Hepatocyte (in vitro differentiated cells): ENCODE measurements around the gene EIF3A. TPM values are rescaled to one million over a fixed set of nuclear protein-coding genes. Genes with fewer than 3 reads are reported as not detected.

Source experiments
- DNase-seq: peaks from one replicate; pipeline ENCODE4 v3.0.0-alpha.2; 2016; ENCODE audit warnings: low spot score
- H2AFZ ChIP-seq: fragments of 200-600 bp; sonication (generic); 2 replicates; pipeline ENCODE4 v1.6.0; 2016; ENCODE audit warnings: antibody characterized with exemption, mild to moderate bottlenecking
- H3K27ac ChIP-seq: fragments of 200-600 bp; sonication (generic); 2 replicates; pipeline ENCODE4 v1.5.1; 2016; ENCODE audit warnings: mild to moderate bottlenecking
- H3K27me3 ChIP-seq: fragments of 200-600 bp; sonication (generic); 2 replicates; pipeline ENCODE4 v1.6.1; 2016
- H3K36me3 ChIP-seq: fragments of 200-600 bp; sonication (generic); replicated peaks from 2 replicates; pipeline ENCODE4 v1.5.1; 2016; ENCODE audit warnings: low read depth; ENCODE audit not compliant: insufficient read depth
- H3K4me1 ChIP-seq: fragments of 200-600 bp; sonication (generic); 2 replicates; pipeline ENCODE4 v1.5.1; 2016; ENCODE audit warnings: mild to moderate bottlenecking, moderate library complexity; ENCODE audit not compliant: insufficient read depth
- H3K4me2 ChIP-seq: fragments of 200-600 bp; sonication (generic); 2 replicates; pipeline ENCODE4 v1.6.0; 2016
- H3K4me3 ChIP-seq: fragments of 200-600 bp; sonication (generic); 2 replicates; pipeline ENCODE4 v1.5.1; 2016; ENCODE audit warnings: mild to moderate bottlenecking
- H3K79me2 ChIP-seq: fragments of 200-600 bp; sonication (generic); 2 replicates; pipeline ENCODE4 v1.6.0; 2017; ENCODE audit warnings: mild to moderate bottlenecking
- H3K9me2 ChIP-seq: fragments of 200-600 bp; sonication (generic); replicated peaks from 2 replicates; pipeline ENCODE4 v1.6.0; 2017; ENCODE audit warnings: mild to moderate bottlenecking; ENCODE audit not compliant: insufficient read depth
- H3K9me3 ChIP-seq: fragments of 200-600 bp; sonication (generic); 2 replicates; pipeline ENCODE4 v1.5.1; 2016; ENCODE audit warnings: low read depth, mild to moderate bottlenecking
- H4K20me1 ChIP-seq: fragments of 200-600 bp; sonication (generic); 2 replicates; pipeline ENCODE4 v1.6.0; 2016; ENCODE audit warnings: mild to moderate bottlenecking; ENCODE audit not compliant: insufficient read depth, poor library complexity, severe bottlenecking
- EZH2 ChIP-seq: fragments of 200-600 bp; sonication (generic); IDR thresholded peaks from 2 replicates; pipeline ENCODE4 v1.6.1; 2016; ENCODE audit warnings: antibody characterized with exemption, mild to moderate bottlenecking, borderline replicate concordance
- EZH2phosphoT487 ChIP-seq: fragments of 200-600 bp; sonication (generic); IDR thresholded peaks from one replicate; pipeline ENCODE4 v1.6.1; 2018; ENCODE audit warnings: antibody characterized with exemption, mild to moderate bottlenecking, low read depth, moderate library complexity; ENCODE audit not compliant: unreplicated experiment, severe bottlenecking
- WGBS: methylation state at CpG from one replicate; pipeline ENCODE4 v1.1.6; 2016; ENCODE audit warnings: low lambda C conversion rate; ENCODE audit errors: missing lambda C conversion rate; 5-methylcytosine and 5-hydroxymethylcytosine counted together
- polyA plus RNA-seq: library from polyadenylated mRNA; unstranded; fragments of >200 nt; fragmentation: Nextera tagmentation; extraction: Ambion mirVana; gene quantifications from 2 replicates; pipeline ENCODE4 v1.2.1, GENCODE V29; 2016
- total RNA-seq: library from RNA; depleted of rRNA; stranded (reverse); fragments of >200 nt; gene quantifications from 2 replicates; pipeline ENCODE4 v1.2.3, GENCODE V29; 2014
- TF ChIP-seq, protein P1 (sequence below): fragments of 200-600 bp; sonication (generic); IDR thresholded peaks from 2 replicates; pipeline ENCODE4 v1.5.1; 2016; ENCODE audit warnings: antibody characterized with exemption, mild to moderate bottlenecking; ENCODE audit not compliant: poor library complexity

The EIF3A gene
- total and polyA plus RNA-seq, 2 experiments from 2014 or later, result 56.6 to 93.7 TPM

DNA sequence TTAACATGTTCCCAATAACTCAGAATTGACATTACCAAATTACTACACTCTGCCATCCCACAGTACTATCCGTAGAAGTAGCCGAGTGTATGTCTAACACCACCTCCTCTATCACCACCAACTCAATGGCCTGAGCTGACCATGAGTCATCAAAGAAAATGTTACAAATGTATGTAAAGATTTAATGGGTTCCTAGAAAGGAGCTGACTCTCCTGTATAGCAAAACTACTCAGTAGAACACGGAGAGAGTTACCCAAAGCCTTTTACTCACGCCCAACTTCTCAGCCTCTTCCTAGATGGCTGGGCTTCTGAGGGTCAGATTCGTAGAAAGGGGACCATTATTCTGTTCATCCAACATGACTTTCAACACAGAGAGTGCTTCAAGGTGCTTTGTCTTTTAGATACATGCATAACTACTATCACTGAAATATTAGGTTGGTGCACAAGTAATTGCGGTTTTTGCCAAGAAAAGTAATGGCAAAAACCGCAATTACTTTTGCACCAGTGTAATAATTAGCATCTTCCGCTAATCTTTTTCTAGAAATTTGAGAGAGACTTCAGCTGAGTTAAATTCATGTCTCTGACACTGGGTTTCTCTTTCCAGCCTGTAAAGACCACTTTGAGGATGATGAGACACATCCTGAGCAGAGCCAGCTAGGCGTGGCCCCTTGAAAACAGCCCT is 75.1 kb downstream of the EIF3A start:
- Histone ChIP-seq H3K79me2 (no peaks in the 10 kb centered on the region), H3K36me3 (no peaks in the 10 kb centered on the region), H3K27ac (no peak overlapping the region), H3K4me1 (peaks cover 14% of the 10 kb centered on the region), H2AFZ (no peak overlapping the region), H3K9me3 (no peaks in the 10 kb centered on the region), H3K9me2 (no peaks in the 10 kb centered on the region), H3K4me3 (no peak overlapping the region), H3K4me2 (no peak overlapping the region), H3K27me3 (no peaks in the 10 kb centered on the region), H4K20me1 (no peaks in the 10 kb centered on the region)
- TF ChIP-seq EZH2phosphoT487, result no peak
- no peak for TF ChIP-seq EZH2
- TF ChIP-seq, protein P1, sequence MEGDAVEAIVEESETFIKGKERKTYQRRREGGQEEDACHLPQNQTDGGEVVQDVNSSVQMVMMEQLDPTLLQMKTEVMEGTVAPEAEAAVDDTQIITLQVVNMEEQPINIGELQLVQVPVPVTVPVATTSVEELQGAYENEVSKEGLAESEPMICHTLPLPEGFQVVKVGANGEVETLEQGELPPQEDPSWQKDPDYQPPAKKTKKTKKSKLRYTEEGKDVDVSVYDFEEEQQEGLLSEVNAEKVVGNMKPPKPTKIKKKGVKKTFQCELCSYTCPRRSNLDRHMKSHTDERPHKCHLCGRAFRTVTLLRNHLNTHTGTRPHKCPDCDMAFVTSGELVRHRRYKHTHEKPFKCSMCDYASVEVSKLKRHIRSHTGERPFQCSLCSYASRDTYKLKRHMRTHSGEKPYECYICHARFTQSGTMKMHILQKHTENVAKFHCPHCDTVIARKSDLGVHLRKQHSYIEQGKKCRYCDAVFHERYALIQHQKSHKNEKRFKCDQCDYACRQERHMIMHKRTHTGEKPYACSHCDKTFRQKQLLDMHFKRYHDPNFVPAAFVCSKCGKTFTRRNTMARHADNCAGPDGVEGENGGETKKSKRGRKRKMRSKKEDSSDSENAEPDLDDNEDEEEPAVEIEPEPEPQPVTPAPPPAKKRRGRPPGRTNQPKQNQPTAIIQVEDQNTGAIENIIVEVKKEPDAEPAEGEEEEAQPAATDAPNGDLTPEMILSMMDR, result no peak
- no peak for DNase-seq
- 86% methylated on average over 9 of the region's 9 CpGs for WGBS

DNA sequence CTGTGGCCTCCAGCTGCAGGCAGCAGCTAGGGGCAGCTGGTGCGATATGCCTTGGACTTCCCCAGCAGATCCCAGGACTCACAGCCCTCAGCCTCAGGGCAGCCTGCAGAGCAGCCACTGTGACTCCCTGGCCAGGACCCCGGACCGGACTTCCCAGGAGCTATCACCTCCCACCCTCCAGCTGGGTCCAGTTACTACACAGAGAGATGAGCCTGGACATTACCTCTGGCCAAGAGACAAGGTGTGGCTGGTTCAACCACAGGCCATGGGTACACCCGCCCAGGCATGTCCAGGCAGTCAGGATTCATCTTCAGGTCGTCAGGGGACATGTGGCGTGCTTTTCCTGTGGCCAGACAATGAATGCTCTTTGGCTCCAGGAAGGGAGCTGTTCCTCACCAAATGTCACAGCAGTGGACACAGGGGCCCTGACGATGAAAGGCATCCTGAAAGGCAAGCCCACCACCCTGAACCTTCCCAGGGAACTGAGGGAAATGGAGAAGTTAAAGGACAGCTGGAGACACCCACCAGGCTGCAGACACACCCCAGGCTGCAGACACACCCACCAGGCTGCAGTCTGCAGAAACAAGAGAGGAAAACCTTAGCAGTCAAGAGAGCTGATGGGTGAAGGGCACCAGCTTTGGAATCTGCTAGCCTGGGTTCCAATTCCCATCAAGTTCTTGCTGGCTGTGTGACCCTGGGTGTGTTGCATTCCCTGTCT is 76.9 kb downstream of the EIF3A start:
- 86% methylated on average over 7 of the region's 7 CpGs for WGBS

DNA sequence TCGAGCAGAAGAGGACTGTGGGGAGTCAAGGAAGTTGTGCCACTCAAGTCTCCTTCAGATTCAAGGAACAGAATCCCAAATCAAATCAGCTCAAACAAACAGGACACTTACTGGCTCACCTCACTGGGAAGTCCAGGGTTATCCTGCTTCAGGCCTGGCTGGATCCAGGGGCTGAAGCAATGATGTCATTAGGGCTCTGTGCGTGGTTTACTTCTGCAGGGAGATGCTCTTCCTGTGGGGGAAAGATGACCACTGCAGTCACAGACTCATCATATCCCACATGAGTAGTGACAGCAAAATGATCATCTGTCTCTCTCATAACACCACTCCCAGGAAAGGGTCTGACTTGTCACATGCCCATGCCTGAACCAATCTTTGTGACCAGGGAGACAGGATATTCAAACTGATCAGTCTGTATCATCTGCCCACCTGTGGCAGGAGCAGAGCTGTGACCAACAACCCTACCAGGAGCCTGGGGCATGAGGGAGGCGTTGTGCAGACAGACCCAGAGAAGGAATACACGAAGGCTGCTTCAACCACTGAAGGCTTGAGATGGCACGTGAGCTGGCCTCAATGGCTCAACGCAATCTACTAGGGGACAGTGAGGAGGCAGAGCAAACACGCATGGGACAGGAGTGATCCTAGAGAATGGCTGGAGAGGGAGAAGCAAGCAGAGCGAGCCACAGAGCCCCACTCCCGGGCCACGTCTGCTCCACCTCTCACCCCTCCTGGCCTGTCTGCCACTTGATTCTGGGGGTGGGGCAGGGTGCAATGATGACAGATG is 78.7 kb downstream of the EIF3A start:
- WGBS, result 94% methylated on average over 10 of the region's 10 CpGs
- Histone ChIP-seq H3K27ac (no peak overlapping the region), H3K4me2 (no peak overlapping the region), H3K9me2 (no peaks in the 10 kb centered on the region), H3K4me3 (no peak overlapping the region), H3K36me3 (no peaks in the 10 kb centered on the region), H3K9me3 (no peaks in the 10 kb centered on the region), H3K27me3 (no peaks in the 10 kb centered on the region), H2AFZ (no peak overlapping the region), H4K20me1 (no peaks in the 10 kb centered on the region), H3K79me2 (no peaks in the 10 kb centered on the region), H3K4me1 (peaks cover 10% of the 10 kb centered on the region)
- TF ChIP-seq EZH2phosphoT487, result no peak
- no peak for TF ChIP-seq EZH2
- TF ChIP-seq, protein P1, result no peak
- no peak for DNase-seq

More for the DNA sequence above, 76.9 kb downstream of the EIF3A start:
- Histone ChIP-seq H3K27ac (no peak overlapping the region), H4K20me1 (no peaks in the 10 kb centered on the region), H3K9me2 (no peaks in the 10 kb centered on the region), H3K36me3 (no peaks in the 10 kb centered on the region), H3K4me2 (no peak overlapping the region), H3K4me3 (no peak overlapping the region), H3K4me1 (peaks cover 14% of the 10 kb centered on the region), H3K27me3 (no peaks in the 10 kb centered on the region), H3K9me3 (no peaks in the 10 kb centered on the region), H3K79me2 (no peaks in the 10 kb centered on the region), H2AFZ (no peak overlapping the region)
- TF ChIP-seq, protein P1, result no peak
- TF ChIP-seq EZH2phosphoT487 (no peak), EZH2 (no peak)
- no peak for DNase-seq
